ENCODE data around the gene RFFL. TPM values are rescaled to one million over a fixed set of nuclear protein-coding genes. Genes with fewer than 3 reads are reported as not detected.
A peak's percentile ranks its signal among the peaks of the same experiment; 100 is the strongest.

The RFFL gene
- total and polyA plus RNA-seq, 2 donors (not counting 1 experiment from before 2014, with no cell fraction given) = 13.6 to 36.9 TPM

DNA sequence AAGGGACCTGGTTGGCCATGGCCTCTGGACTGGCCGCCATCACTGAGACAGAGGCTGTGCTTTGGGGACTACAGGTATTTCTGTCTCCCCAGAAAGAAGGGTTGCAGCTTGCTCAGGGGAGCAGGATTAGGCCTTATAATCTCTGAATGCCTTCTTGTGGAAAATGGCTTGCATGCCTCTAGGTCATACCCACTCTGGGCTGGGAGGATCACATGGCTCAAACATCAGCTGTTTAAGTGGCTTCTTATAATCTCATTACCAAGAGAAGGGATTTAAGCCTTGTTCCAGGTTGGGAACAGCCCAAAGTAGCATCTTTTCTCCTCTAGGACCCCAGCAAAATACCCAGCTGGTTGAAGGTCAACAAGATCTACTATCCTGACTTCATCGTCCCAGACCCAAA, 64.1 kb downstream of the RFFL start:
- no peak overlapping the region for H3K9ac ChIP-seq (ENCODE audit: low read length)
- ChIA-PET CTCF (interaction anchor here (0.7 to 6.9 kb wide), 11 partner anchors 8 to 748 kb away, joined by 3 to 70 read pairs (median 6); partner anchors contain the start of genes FNDC8, RAD51D and RFFL), POLR2A (no interaction called here)
- H3K4me3 ChIP-seq (ENCODE audit: control extremely low read depth in 1 of 5, extremely low read depth in 1 of 5, insufficient read depth in 1 of 5, low read depth in 2 of 5, low read length in 4 of 5) = no peak overlapping the region
- no peak for TF ChIP-seq EZH2 (IDR thresholded peaks at IDR 0.05; ENCODE audit: borderline replicate concordance, insufficient read depth, low read depth, low read length, poor library complexity, severe bottlenecking)
- TF ChIP-seq, protein P1, sequence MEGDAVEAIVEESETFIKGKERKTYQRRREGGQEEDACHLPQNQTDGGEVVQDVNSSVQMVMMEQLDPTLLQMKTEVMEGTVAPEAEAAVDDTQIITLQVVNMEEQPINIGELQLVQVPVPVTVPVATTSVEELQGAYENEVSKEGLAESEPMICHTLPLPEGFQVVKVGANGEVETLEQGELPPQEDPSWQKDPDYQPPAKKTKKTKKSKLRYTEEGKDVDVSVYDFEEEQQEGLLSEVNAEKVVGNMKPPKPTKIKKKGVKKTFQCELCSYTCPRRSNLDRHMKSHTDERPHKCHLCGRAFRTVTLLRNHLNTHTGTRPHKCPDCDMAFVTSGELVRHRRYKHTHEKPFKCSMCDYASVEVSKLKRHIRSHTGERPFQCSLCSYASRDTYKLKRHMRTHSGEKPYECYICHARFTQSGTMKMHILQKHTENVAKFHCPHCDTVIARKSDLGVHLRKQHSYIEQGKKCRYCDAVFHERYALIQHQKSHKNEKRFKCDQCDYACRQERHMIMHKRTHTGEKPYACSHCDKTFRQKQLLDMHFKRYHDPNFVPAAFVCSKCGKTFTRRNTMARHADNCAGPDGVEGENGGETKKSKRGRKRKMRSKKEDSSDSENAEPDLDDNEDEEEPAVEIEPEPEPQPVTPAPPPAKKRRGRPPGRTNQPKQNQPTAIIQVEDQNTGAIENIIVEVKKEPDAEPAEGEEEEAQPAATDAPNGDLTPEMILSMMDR (IDR thresholded peaks at IDR 0.05) = no peak
- no peaks in the 10 kb centered on the region for H3K79me2 ChIP-seq (ENCODE audit: control insufficient read depth, insufficient read depth, low read length)
- no peaks in the 10 kb centered on the region for H3K4me1 ChIP-seq (ENCODE audit: control insufficient read depth in 2 of 2, insufficient read depth in 2 of 2, low read length in 2 of 2)
- Mint-ChIP-seq H3K27ac (no peak overlapping the region), H3K9me3 (ENCODE audit: insufficient read depth) (no peaks in the 10 kb centered on the region), H3K4me3 (no peak overlapping the region), H3K27me3 (no peaks in the 10 kb centered on the region), H3K4me1 (peaks cover 3% of the 10 kb centered on the region)
- H3K36me3 ChIP-seq (replicated peaks in 1 of 2; ENCODE audit: control extremely low read depth in 1 of 2, control insufficient read depth in 1 of 2, extremely low read depth in 1 of 2, insufficient read depth in 2 of 2, low read length in 1 of 2) = peaks cover 0 to 28% of the 10 kb centered on the region in 2 experiments
- H3K27ac ChIP-seq (ENCODE audit: low read length in 2 of 2) = no peak overlapping the region
- no peak for ATAC-seq (ENCODE audit: low read depth)
- no peak for DNase-seq
- no peaks in the 10 kb centered on the region for H3K9me3 ChIP-seq (ENCODE audit: control extremely low read depth in 1 of 3, control insufficient read depth in 2 of 3, insufficient read depth in 1 of 3, low read length in 2 of 3)
- WGBS (ENCODE audit: insufficient coverage) = 91% methylated on average over 1 of the region's 2 CpGs
- no peaks in the 10 kb centered on the region for H3K27me3 ChIP-seq (replicated peaks in 1 of 4; ENCODE audit: control extremely low read depth in 1 of 4, control insufficient read depth in 3 of 4, insufficient read depth in 4 of 4, low read length in 3 of 4)
- no peak overlapping the region for H3K4me2 ChIP-seq (replicated peaks; ENCODE audit: low read depth, low read length, poor library complexity, severe bottlenecking)
- H2AFZ ChIP-seq (ENCODE audit: insufficient read depth, low read depth, low read length, poor library complexity, severe bottlenecking) = no peak overlapping the region
- intact Hi-C loops (cut with micrococcal nuclease) = loop anchor here (5.0 kb wide), 1 partner anchor 457 kb away; no protein-coding TSS in a partner anchor
- no peaks in the 10 kb centered on the region for H4K20me1 ChIP-seq (ENCODE audit: control insufficient read depth, insufficient read depth, low read length, poor library complexity, severe bottlenecking)

GRCh38 chr17:34998205-34998604, 65.3 kb downstream of the RFFL start:
- no peak overlapping the region for H3K27ac ChIP-seq (ENCODE audit: low read length in 2 of 2)
- H3K4me1 Mint-ChIP-seq = peaks cover 3% of the 10 kb centered on the region
- H3K4me3 Mint-ChIP-seq = no peak overlapping the region
- intact Hi-C loops (cut with micrococcal nuclease) = loop anchor here (1.0 to 5.0 kb wide), 5 partner anchors 65 to 456 kb away; partner anchors contain the start of genes NLE1, RAD51D and RFFL
- H3K9me3 Mint-ChIP-seq (ENCODE audit: insufficient read depth) = no peaks in the 10 kb centered on the region
- WGBS (ENCODE audit: insufficient coverage) = 51% methylated on average over 5 of the region's 5 CpGs
- H3K4me3 ChIP-seq (ENCODE audit: control extremely low read depth in 1 of 5, extremely low read depth in 1 of 5, insufficient read depth in 1 of 5, low read depth in 2 of 5, low read length in 4 of 5) = no peak overlapping the region
- no peak overlapping the region for H3K9ac ChIP-seq (ENCODE audit: low read length)
- no peaks in the 10 kb centered on the region for H3K79me2 ChIP-seq (ENCODE audit: control insufficient read depth, insufficient read depth, low read length)
- ATAC-seq (ENCODE audit: low read depth) (peak; percentile 97), DNase-seq (peak; percentile 78)
- no peaks in the 10 kb centered on the region for H4K20me1 ChIP-seq (ENCODE audit: control insufficient read depth, insufficient read depth, low read length, poor library complexity, severe bottlenecking)
- POLR2A ChIA-PET = interaction anchor here (1.6 kb wide), 1 partner anchor 91 kb away, joined by 3 read pairs; no protein-coding TSS in a partner anchor
- H3K4me1 ChIP-seq (ENCODE audit: control insufficient read depth in 2 of 2, insufficient read depth in 2 of 2, low read length in 2 of 2) = no peaks in the 10 kb centered on the region
- H2AFZ ChIP-seq (ENCODE audit: insufficient read depth, low read depth, low read length, poor library complexity, severe bottlenecking) = no peak overlapping the region
- no peaks in the 10 kb centered on the region for H3K27me3 Mint-ChIP-seq
- TF ChIP-seq EZH2 (IDR thresholded peaks at IDR 0.05; ENCODE audit: borderline replicate concordance, insufficient read depth, low read depth, low read length, poor library complexity, severe bottlenecking) = no peak
- TF ChIP-seq, protein P1 (IDR thresholded peaks at IDR 0.05) = peak; percentile 84
- CTCF ChIA-PET = interaction anchor here (1.0 to 6.9 kb wide), 6 partner anchors 11 to 749 kb away, joined by 3 to 70 read pairs (median 18); partner anchors contain the start of genes FNDC8, RAD51D and RFFL
- H3K27ac Mint-ChIP-seq = peak overlapping the region; percentile 70
- H3K4me2 ChIP-seq (replicated peaks; ENCODE audit: low read depth, low read length, poor library complexity, severe bottlenecking) = no peak overlapping the region
- no peaks in the 10 kb centered on the region for H3K27me3 ChIP-seq (replicated peaks in 1 of 4; ENCODE audit: control extremely low read depth in 1 of 4, control insufficient read depth in 3 of 4, insufficient read depth in 4 of 4, low read length in 3 of 4)
- H3K36me3 ChIP-seq (replicated peaks in 1 of 2; ENCODE audit: control extremely low read depth in 1 of 2, control insufficient read depth in 1 of 2, extremely low read depth in 1 of 2, insufficient read depth in 2 of 2, low read length in 1 of 2) = peaks cover 0 to 32% of the 10 kb centered on the region in 2 experiments
- no peaks in the 10 kb centered on the region for H3K9me3 ChIP-seq (ENCODE audit: control extremely low read depth in 1 of 3, control insufficient read depth in 2 of 3, insufficient read depth in 1 of 3, low read length in 2 of 3)

All from B cell (primary cell).